GM20000 (cell line): ENCODE data around the gene TPRN.

ENCODE experiments used
- DNase-seq: peaks from one replicate; pipeline ENCODE4 v3.0.0; 2012; ENCODE audit warnings: low spot score
- TF ChIP-seq, protein P1 (sequence below): IDR thresholded peaks from 2 replicates; pipeline ENCODE4 v1.5.1; 2012; ENCODE audit warnings: mild to moderate bottlenecking, control low read depth; ENCODE audit errors: extremely low read depth, missing control alignments

Gene TPRN

DNA sequence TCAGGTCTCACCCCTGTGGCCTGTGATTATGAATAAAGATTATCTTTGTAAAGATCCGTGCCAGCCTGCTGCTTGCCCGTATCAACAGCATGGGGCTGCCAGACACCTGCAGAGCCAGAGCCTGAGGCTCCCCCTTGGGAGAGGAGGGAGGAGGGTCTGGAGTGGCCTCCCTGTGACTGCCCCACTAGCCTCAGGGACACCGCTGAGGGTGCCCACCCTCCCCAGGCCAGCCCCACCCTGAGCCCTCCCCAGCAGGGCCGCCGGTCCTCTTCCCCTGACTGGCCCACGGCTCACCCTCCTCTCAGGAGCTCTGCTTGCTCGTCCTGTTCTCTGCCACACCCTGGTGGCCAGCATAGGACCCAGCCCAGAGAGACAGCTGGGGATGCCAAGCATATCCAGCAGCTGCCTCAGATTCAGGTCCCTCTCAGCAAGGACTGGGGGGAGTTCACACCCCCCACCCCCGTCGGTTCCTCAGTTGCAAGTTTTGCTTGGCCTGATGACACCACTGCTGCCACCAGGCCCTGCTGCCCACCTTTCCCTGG, 10.2 kb downstream of the TPRN start:
- TF ChIP-seq, protein P1, sequence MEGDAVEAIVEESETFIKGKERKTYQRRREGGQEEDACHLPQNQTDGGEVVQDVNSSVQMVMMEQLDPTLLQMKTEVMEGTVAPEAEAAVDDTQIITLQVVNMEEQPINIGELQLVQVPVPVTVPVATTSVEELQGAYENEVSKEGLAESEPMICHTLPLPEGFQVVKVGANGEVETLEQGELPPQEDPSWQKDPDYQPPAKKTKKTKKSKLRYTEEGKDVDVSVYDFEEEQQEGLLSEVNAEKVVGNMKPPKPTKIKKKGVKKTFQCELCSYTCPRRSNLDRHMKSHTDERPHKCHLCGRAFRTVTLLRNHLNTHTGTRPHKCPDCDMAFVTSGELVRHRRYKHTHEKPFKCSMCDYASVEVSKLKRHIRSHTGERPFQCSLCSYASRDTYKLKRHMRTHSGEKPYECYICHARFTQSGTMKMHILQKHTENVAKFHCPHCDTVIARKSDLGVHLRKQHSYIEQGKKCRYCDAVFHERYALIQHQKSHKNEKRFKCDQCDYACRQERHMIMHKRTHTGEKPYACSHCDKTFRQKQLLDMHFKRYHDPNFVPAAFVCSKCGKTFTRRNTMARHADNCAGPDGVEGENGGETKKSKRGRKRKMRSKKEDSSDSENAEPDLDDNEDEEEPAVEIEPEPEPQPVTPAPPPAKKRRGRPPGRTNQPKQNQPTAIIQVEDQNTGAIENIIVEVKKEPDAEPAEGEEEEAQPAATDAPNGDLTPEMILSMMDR = no peak
- no peak for DNase-seq

DNA sequence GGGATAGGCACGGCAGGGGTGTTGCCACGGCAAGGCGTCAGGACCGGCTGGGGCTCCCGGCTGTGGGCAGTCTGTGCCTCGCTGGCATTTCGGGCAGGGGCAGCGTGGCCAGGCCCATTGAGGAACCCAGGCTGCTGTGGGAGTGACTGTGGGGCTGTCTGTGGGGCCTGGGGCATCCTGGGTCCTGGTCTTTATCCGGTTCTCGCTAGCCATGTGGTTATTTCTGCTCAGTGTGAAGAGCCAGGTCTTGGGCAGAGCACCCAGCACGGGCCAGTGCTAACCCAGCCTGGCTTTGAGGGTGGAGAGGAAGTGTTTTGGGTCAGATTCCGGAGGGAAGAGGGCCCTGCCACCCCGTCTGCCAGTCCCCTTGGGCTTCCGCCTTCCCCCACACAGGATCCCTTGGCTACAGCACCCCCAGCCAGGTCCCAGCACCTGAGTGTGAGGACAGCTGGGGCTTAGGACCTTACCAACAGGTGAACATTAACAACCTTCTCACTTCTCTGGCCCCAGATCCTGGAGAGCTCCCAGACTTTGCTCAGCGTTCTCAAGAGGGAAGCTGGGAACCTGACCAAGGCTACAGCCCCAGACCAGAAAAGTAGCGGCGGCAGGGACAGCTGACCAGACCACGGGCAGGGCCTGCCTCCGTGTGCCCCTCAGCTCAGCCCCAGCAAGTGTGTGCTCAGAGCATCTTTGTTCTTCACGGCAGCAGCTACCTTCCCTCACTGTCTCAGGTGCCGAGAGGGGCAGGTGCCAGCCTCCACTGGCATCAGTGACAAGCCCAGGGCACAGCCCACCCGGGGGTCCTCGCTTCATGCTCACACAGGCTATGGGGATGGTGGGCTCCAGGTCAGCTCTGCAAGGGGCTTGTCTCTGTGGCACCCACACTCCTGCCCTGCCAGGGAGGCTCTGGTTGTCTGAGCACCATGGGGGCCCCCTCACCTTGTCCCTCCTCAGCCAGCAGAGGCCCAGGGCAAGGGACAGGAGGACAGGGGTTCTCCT, 10.9 kb downstream of the TPRN start:
- TF ChIP-seq, protein P1 = peak; percentile 5
- DNase-seq = peak; percentile 73

DNA sequence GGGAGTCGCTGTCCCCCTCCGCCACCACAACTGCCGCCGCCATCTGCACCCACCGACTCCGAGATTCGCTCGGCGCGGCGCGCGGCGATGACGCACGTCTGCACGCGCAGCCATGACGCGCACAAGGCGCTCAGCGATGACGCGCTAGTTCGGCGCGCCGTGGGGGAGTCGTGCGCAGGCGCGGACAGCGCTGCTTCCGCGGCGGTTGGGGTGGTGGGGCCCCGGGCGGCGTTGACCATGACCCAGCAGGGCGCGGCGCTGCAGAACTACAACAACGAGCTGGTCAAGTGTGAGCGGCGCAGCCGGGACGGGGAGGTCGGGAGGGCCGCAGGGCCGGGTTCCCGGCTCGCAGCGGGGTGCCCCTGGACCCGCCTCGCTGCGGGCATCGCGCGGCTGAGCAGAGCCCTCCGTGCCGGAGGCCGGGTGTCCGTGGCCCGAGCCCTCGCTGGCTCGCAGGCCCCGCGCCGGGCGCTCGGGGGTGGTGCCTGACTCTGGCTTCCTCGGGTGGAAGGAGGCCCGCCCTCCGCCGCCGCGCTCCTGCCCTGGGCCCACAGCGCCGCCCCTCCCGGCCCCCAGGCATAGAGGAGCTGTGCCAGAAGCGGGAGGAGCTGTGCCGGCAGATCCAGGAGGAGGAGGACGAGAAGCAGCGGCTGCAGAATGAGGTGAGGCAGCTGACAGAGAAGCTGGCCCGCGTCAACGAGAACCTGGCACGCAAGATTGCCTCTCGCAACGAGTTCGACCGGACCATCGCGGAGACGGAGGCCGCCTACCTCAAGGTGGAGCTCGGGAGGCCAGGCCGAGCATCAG, 11.8 kb downstream of the TPRN start, which contains the start of the genes ANAPC2 and SSNA1:
TSS of gene ANAPC2 (minus strand) at position 71 of the 807 bp plus-strand sequence. CDS start at position 43, 28 bp downstream.
TSS of gene SSNA1 (plus strand) at position 187 of the 807 bp plus-strand sequence. CDS start at position 238, 51 bp downstream.
- peak; percentile 99 for DNase-seq
- TF ChIP-seq, protein P1 = peak; percentile 18

DNA sequence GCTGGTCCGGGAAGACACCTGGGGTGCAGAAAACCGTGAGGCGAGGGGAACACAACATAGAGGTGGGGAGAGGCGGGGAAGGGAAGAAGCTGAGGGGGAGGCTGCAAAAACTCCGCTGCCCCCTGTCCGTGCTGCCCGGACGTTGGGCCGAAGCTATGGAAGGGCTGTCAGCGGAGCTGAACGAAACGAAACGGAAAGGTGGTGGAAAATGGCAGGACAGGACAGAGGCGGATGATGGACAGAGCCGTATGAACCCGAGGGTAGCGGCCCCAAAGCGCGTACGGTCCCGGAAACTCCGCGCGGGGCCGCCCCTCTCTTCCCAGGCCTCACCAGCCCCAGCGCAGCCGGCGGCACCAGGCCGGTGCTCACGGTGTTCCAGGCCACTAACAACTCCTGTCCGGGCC, 12.5 kb downstream of the TPRN start:
- DNase-seq = no peak
- TF ChIP-seq, protein P1 = no peak

DNA sequence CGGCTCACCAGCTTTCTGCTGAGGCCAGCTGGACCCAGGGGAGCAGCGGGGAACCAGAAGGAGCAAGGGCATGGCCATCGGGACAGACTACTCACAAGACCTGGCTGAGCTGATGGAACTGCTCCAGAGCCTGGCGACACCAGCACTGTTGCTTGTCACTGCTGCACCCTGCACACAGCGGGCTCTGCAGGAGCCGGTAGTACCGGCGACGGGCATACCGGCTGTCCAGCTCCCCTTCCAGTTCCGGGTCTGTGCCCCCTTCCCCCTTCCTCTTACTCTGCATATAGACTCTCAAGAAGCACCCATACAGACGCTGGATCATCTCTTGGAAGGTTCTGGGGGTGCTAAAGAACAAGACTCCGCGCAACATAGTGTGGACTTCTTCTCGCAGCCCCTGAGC, 13.2 kb downstream of the TPRN start:
- TF ChIP-seq, protein P1 = no peak

DNA sequence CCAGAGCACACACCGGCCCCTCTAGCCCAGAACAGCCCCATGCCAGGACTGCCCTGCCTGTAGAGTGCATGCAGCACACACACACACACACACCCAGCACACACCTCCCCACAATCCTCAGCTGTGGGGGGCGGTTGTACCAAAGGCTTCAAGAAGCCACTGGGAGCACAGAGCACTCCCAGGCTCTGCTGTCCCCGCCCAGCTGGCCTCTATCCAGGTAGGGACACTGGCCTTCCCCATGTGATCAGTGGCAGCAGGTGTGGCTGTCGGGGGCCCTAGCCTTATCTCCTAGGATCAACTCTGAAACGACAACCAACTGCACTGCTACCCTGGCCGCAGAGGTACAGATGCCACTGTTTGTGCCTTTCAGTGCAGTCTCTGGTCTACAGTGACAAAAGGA, 14.2 kb downstream of the TPRN start:
- no peak for DNase-seq
- TF ChIP-seq, protein P1 = no peak

More for the DNA sequence above, 13.2 kb downstream of the TPRN start:
- no peak for DNase-seq
